GM19324 (cell line): ENCODE measurements around the gene PKP2.
"Not testable (repeated sequence)": the region's sequence is repeated elsewhere in the genome, so short reads cannot be mapped to it uniquely, and the experiment has no call there.

Experiments
- ATAC-seq: cut with Tn5 transposase; IDR thresholded peaks from one replicate; pipeline ENCODE4 v1.9.1; 2021; ENCODE audit warnings: mild to moderate bottlenecking, moderate library complexity; ENCODE audit not compliant: unreplicated experiment, low FRiP score

PKP2 gene

DNA sequence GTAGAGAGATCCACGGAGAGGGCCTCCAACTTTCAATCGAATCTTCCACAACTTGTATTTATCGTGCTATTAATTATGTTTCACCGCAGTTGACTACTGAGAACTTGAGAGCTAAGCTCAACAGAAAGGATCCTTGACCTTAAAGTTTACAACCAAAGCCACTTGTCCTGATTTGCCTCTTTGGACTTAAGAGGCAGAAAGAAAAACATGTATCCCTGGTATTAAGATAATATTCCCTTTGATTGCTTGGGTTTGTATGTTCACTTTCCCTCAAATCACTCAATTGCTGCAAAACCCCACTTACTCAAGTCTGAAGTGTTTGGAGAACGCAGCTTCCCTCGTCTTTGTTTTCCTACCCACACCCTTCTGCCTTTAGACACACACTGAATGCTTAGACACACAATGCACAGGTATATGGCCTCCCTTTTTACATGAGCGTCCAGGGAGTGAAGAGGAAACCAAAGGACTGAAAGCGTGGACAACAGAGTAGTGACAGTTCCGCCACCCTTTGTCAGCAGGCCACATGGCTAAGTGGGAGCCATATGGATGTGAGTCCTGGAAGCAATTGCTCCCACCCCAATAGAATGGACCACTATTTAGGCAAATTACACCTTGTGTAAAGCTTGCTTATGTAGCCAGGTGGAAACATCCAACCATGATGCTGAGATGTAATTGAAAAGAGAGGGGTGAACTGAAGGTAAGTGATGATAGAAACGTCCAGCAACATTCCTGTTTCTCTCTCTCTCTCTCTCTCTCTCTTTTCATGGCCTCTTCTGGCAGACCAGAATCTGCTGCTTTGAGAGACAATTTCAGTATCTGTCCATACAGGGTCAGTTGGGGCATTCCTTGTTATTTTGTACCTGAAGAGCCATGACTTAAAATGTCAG lies 1.4 kb upstream of the PKP2 start:
- ATAC-seq: no peak

- no peak for ATAC-seq
Observed at GRCh38 chr12:32897281-32897610, 669 bp upstream of the PKP2 start.

- ATAC-seq: peak; percentile 8
Observed at GRCh38 chr12:32895688-32896431, 717 bp downstream of the PKP2 start.

GRCh38 chr12:32894566-32894965 lies 2.0 kb downstream of the PKP2 start:
- no peak for ATAC-seq

GRCh38 chr12:32893458-32893857 lies 3.1 kb downstream of the PKP2 start:
- ATAC-seq: no peak

GRCh38 chr12:32893043-32893442 lies 3.5 kb downstream of the PKP2 start:
- ATAC-seq: no peak

- ATAC-seq: not testable (repeated sequence)
Observed at GRCh38 chr12:32892369-32892768, 4.2 kb downstream of the PKP2 start.

GRCh38 chr12:32891956-32892355 lies 4.6 kb downstream of the PKP2 start:
- ATAC-seq: no peak

GRCh38 chr12:32891526-32891925 lies 5.1 kb downstream of the PKP2 start:
- ATAC-seq: no peak

- ATAC-seq: no peak
Observed at GRCh38 chr12:32889011-32889760, 7.4 kb downstream of the PKP2 start.

GRCh38 chr12:32887058-32887457 lies 9.5 kb downstream of the PKP2 start:
- no peak for ATAC-seq

DNA sequence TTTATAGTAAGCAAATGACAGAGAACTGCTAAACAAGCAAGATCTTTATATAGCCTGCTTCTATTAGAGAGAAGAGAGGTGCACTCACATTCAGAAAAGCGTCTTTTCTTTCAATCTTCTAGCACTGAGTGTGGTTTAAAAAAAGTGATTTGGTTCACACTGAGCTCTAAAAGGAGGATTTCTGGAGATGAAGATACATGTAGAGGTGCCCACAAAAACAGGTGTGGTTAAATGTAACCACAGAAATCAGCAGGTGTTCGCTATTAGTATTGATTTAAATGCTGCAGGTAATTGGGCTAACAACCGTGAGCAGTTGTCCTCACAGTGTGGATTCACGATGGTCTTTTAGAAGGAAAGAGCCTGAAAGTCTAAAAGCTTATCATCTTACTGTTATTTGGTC lies 10.7 kb downstream of the PKP2 start:
- no peak for ATAC-seq

DNA sequence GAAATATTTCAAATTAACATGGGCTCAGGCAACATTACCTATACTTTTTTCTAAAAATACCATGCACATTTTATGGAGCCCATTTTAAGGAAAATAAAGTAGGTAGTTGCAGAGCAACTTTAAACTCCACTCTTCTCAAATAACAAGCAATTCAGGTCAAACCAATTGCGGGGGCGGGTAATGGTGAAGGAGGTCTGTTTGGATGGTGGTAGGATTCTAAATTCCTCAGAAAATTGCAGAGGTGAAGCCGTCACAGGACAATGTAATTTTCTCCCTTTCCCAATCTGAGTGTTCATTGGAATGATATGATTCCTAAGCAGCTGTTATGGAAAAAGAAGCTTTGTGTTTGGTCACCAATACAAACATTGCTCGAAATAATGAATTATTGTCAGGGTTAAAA lies 11.6 kb downstream of the PKP2 start:
- ATAC-seq: no peak

GRCh38 chr12:32881702-32882101 lies 14.9 kb downstream of the PKP2 start:
- no peak for ATAC-seq

GRCh38 chr12:32881107-32881506 lies 15.5 kb downstream of the PKP2 start:
- ATAC-seq: no peak

- not testable (repeated sequence) for ATAC-seq
Observed at GRCh38 chr12:32879066-32879465, 17.5 kb downstream of the PKP2 start.

- ATAC-seq: no peak
Observed at GRCh38 chr12:32877601-32878459, 18.7 kb downstream of the PKP2 start.

GRCh38 chr12:32876004-32876403 lies 20.6 kb downstream of the PKP2 start:
- ATAC-seq: no peak

DNA sequence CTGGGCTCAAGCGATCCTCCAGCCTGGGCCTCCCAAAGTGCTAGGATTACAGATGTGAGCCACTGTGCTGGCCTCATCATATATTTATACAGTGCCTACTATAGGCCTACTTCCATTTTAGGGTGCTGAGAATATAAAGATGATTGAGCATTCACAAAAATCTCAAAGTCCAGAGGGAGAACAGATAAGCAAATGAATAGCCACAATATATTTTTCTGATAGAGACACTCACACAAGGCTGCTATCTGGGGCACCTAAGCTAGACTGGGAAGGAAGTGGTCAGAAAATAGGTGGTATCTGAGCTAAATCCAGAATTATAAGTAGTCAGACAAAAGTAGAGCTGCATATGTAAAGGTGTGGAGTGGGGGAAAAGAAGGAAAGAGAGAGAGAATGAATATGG lies 21.6 kb downstream of the PKP2 start:
- ATAC-seq: no peak

GRCh38 chr12:32874078-32874477 lies 22.5 kb downstream of the PKP2 start:
- ATAC-seq: no peak
